GM12873 (cell line): Measurements from ENCODE around the gene PTPN7.

Experiments
- CTCF ChIP-seq: IDR thresholded peaks from 2 replicates; pipeline ENCODE4 v1.5.1; 2012; ENCODE audit warnings: low read depth, mild to moderate bottlenecking, moderate library complexity, low read length, control low read depth; ENCODE audit not compliant: insufficient read depth; ENCODE audit errors: missing control alignments

Gene PTPN7

DNA sequence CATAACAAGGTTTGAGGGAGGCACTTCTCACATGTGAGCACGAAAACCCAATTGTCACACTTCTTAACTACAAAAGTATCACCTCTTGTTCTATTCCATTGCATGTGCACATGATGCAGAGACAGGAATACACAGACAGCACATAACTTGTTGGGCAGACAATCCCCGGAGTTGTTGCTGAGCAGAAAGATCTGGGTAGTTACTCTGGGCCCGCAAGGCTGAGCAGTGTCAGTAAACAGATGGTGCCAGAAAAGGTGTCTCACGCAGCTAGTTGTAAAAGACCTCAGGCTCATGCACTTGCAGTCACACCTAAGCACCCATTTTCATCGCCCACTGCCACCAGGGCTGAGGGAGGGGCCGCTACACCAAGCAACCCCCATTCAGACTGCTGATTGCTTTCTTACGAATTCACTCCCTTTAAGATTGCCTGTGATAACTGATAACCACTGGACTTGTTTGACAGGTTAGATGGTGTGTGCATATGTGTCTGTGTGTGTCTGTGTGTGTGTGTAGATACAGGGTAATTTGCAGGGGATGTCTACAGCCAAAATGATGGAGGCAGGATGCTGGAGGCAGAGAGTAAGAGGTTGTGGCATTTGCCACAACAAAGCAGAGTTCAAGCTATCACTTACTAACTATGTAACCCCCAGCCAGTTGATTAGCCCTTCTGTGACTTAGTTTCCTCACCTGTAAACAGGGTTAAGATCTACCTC is 37.4 kb upstream of the PTPN7 start:
- TF ChIP-seq CTCF, result no peak

GRCh38 chr1:202194328-202194648 is 33.9 kb upstream of the PTPN7 start:
- no peak for TF ChIP-seq CTCF

GRCh38 chr1:202193614-202194327 is 33.4 kb upstream of the PTPN7 start, which contains the start of gene LGR6:
TSS of gene LGR6 (plus strand) at chr1:202193799. CDS start at chr1:202193990, 191 bp downstream.
- no peak for TF ChIP-seq CTCF

- peak; percentile 95 for TF ChIP-seq CTCF
Measured at GRCh38 chr1:202192770-202193613, 32.6 kb upstream of the PTPN7 start.

DNA sequence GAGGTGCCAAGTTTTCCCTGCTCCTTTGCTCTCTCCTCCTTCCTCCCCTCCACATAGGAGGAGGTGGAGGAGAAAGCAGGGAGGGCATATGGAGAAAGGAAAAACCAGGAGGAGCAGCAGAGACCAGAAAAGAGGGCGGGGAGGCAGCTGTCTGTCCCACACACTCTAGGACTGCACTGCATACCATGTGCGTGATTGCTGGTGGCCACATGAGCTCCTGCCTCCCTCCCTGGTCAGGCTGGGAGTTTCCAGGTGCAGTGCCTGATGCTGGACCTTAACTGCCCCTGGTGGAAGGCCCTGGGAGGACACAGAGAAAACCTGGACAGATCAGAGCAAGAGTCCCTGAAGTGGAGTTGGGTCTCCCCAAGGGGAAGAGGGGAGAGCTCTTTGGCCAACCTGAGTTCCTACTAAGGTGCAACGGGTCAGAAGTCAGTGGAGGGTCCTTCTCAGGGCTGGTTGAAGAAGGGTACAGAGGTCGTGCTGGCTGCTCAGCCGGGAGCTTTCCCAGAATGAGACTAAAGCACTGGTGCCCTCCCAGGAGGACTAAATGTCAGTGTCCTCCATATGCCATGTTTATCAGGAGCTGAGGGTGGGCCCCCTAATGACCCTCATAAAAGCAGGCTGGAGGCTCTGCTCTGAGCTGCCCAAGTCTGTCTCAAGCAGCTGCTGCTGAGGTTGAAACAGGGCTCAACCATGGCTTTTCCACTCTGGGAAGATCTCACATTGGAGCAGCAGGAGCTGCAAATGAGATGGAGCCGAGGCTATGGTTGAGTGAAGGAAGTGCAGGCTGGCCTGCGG is 29.7 kb upstream of the PTPN7 start:
- no peak for TF ChIP-seq CTCF

- peak; percentile 75 for TF ChIP-seq CTCF
Measured at GRCh38 chr1:202189001-202189790, 28.8 kb upstream of the PTPN7 start.
